Smooth muscle cell (in vitro differentiated cells): ENCODE measurements around the gene ITPR1. TPM values are rescaled to one million over a fixed set of nuclear protein-coding genes. Genes with fewer than 3 reads are reported as not detected.

Experiments used
- DNase-seq: peaks from one replicate; lab custom pipeline; 2025; ENCODE audit not compliant: unreplicated experiment; lab: John Stamatoyannopoulos, UW
- H2AFZ ChIP-seq: fragments of 200-600 bp; sonication (generic); 2 replicates; pipeline ENCODE4 v1.6.0; 2016; ENCODE audit warnings: antibody characterized with exemption, low read depth, mild to moderate bottlenecking
- H3F3A ChIP-seq: fragments of 200-600 bp; sonication (generic); 2 replicates; pipeline ENCODE4 v1.6.0; 2017; ENCODE audit warnings: antibody characterized with exemption, low read depth
- H3K27ac ChIP-seq: fragments of 200-600 bp; sonication (generic); 2 replicates; pipeline ENCODE4 v1.5.1; 2016; ENCODE audit warnings: low read depth, mild to moderate bottlenecking
- H3K27me3 ChIP-seq: fragments of 200-600 bp; sonication (generic); 2 replicates; pipeline ENCODE4 v1.6.1; 2016; ENCODE audit warnings: low read depth, mild to moderate bottlenecking
- H3K36me3 ChIP-seq: fragments of 200-600 bp; sonication (generic); 2 replicates; pipeline ENCODE4 v1.5.1; 2016; ENCODE audit warnings: low read depth
- H3K4me1 ChIP-seq: fragments of 200-600 bp; sonication (generic); 2 replicates; pipeline ENCODE4 v1.5.1; 2016; ENCODE audit warnings: low read depth
- H3K4me2 ChIP-seq: fragments of 200-600 bp; sonication (generic); 2 replicates; pipeline ENCODE4 v1.6.0; 2016; ENCODE audit warnings: mild to moderate bottlenecking
- H3K4me3 ChIP-seq: fragments of 200-600 bp; sonication (generic); 2 replicates; pipeline ENCODE4 v1.5.1; 2016; ENCODE audit warnings: mild to moderate bottlenecking
- H3K79me2 ChIP-seq: fragments of 200-600 bp; sonication (generic); 2 replicates; pipeline ENCODE4 v1.6.0; 2016; ENCODE audit warnings: low read depth, mild to moderate bottlenecking
- H3K9ac ChIP-seq: fragments of 200-600 bp; sonication (generic); 2 replicates; pipeline ENCODE4 v1.6.0; 2016; ENCODE audit warnings: low read depth
- H3K9me3 ChIP-seq: fragments of 200-600 bp; sonication (generic); replicated peaks from 2 replicates; pipeline ENCODE4 v1.5.1; 2016; ENCODE audit warnings: low read depth
- H4K20me1 ChIP-seq: fragments of 200-600 bp; sonication (generic); 2 replicates; pipeline ENCODE4 v1.6.0; 2016; ENCODE audit warnings: low read depth
- WGBS: methylation state at CpG from one replicate; pipeline ENCODE4 v1.1.7; 2016; ENCODE audit warnings: low lambda C conversion rate; 5-methylcytosine and 5-hydroxymethylcytosine counted together
- polyA plus RNA-seq: library from polyadenylated mRNA; unstranded; fragments of >200 nt; fragmentation: Nextera tagmentation; extraction: Ambion mirVana; gene quantifications from 2 replicates; pipeline ENCODE4 v1.2.1, GENCODE V29; 2016
- total RNA-seq: library from RNA; depleted of rRNA; stranded (reverse); fragments of >200 nt; gene quantifications from 2 replicates; pipeline ENCODE4 v1.2.3, GENCODE V29; 2014
- TF ChIP-seq, protein P1 (sequence below): fragments of 200-600 bp; sonication (generic); IDR thresholded peaks from 2 replicates; pipeline ENCODE4 v1.5.1; 2017; ENCODE audit warnings: borderline replicate concordance, mild to moderate bottlenecking, antibody characterized with exemption; ENCODE audit not compliant: insufficient read depth, poor library complexity, severe bottlenecking

The ITPR1 gene
- total and polyA plus RNA-seq, 2 experiments from 2014 or later, result 16.4 to 28.6 TPM

DNA sequence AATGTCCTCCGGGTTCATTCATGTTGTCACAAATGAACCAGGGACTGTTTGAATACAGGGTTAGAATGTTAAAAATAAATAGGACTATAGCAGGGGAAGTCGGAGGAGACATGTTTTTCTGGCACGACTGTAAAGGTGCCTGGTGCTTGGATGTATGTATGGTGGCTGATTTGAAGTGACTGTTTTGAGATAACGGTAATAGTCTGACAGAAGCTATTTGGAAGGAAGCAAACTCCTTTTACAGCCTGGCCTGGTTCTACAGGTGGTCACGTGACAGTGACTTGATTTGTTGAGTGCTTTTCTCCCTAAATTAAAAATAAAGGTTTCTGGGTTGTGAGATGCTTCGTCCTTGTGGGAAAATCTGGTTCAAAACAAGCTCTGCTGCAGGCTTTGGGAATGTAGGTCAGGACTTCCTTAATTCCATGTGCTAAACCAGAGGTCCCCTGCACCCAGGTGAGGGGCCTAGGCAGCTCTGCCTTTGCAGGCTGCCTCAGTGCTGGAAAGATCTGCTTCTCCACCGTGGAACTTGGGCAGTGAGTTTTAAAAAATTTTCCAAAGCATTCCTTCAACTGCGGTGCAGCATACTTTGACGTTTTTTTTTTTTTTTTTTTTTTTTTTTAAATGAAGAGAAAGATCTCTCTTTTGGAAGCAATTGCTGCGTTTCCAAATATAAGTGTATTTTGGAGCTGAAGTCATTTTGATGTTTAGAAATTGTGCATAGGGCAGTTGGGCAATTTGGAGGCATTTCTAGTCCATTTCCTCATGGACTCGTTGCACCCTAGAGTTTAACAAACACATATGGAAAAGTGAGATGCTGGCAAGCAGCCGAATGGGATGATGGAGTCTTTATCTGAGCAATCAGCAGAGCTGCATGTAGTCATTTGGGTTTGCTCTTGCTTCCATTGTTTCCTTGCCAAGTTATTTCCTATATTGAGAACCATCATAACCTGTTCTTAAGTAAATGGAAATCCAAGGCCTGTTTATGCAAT is 30.9 kb downstream of the ITPR1 start:
- H3K79me2 ChIP-seq, result no peaks in the 10 kb centered on the region
- H3F3A ChIP-seq, result no peaks in the 10 kb centered on the region
- no peaks in the 10 kb centered on the region for H3K9me3 ChIP-seq
- no peaks in the 10 kb centered on the region for H4K20me1 ChIP-seq
- no peak overlapping the region for H2AFZ ChIP-seq
- TF ChIP-seq, protein P1, sequence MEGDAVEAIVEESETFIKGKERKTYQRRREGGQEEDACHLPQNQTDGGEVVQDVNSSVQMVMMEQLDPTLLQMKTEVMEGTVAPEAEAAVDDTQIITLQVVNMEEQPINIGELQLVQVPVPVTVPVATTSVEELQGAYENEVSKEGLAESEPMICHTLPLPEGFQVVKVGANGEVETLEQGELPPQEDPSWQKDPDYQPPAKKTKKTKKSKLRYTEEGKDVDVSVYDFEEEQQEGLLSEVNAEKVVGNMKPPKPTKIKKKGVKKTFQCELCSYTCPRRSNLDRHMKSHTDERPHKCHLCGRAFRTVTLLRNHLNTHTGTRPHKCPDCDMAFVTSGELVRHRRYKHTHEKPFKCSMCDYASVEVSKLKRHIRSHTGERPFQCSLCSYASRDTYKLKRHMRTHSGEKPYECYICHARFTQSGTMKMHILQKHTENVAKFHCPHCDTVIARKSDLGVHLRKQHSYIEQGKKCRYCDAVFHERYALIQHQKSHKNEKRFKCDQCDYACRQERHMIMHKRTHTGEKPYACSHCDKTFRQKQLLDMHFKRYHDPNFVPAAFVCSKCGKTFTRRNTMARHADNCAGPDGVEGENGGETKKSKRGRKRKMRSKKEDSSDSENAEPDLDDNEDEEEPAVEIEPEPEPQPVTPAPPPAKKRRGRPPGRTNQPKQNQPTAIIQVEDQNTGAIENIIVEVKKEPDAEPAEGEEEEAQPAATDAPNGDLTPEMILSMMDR, result no peak
- no peak for DNase-seq
- H3K9ac ChIP-seq, result no peak overlapping the region
- H3K4me2 ChIP-seq, result no peak overlapping the region
- no peak overlapping the region for H3K27ac ChIP-seq
- H3K36me3 ChIP-seq, result no peaks in the 10 kb centered on the region
- no peaks in the 10 kb centered on the region for H3K27me3 ChIP-seq
- no peak overlapping the region for H3K4me3 ChIP-seq
- 74% methylated on average over 12 of the region's 12 CpGs for WGBS
- no peaks in the 10 kb centered on the region for H3K4me1 ChIP-seq

- no peak overlapping the region for H3K27ac ChIP-seq
- no peak overlapping the region for H2AFZ ChIP-seq
- H4K20me1 ChIP-seq, result no peaks in the 10 kb centered on the region
- no peak overlapping the region for H3K4me2 ChIP-seq
- 93% methylated on average over 3 of the region's 3 CpGs for WGBS
- H3K9me3 ChIP-seq, result no peaks in the 10 kb centered on the region
- DNase-seq, result no peak
- H3K4me1 ChIP-seq, result no peaks in the 10 kb centered on the region
- no peaks in the 10 kb centered on the region for H3F3A ChIP-seq
- no peaks in the 10 kb centered on the region for H3K27me3 ChIP-seq
- TF ChIP-seq, protein P1, result no peak
- H3K9ac ChIP-seq, result no peak overlapping the region
- H3K4me3 ChIP-seq, result no peak overlapping the region
- no peaks in the 10 kb centered on the region for H3K36me3 ChIP-seq
- no peaks in the 10 kb centered on the region for H3K79me2 ChIP-seq
Measured at GRCh38 chr3:4525560-4526223, 32.5 kb downstream of the ITPR1 start.

- Histone ChIP-seq H3K4me2 (no peak overlapping the region), H3K27ac (no peak overlapping the region), H3F3A (peaks cover 5% of the 10 kb centered on the region), H3K4me3 (no peak overlapping the region), H3K36me3 (no peaks in the 10 kb centered on the region), H3K9ac (no peak overlapping the region), H3K9me3 (no peaks in the 10 kb centered on the region), H3K27me3 (no peaks in the 10 kb centered on the region), H2AFZ (no peak overlapping the region), H3K4me1 (peaks cover 3% of the 10 kb centered on the region), H3K79me2 (no peaks in the 10 kb centered on the region), H4K20me1 (no peaks in the 10 kb centered on the region)
- no peak for DNase-seq
- 93% methylated on average over 5 of the region's 5 CpGs for WGBS
- TF ChIP-seq, protein P1, result no peak
Measured at GRCh38 chr3:4528320-4528719, 35.2 kb downstream of the ITPR1 start.
